Right forelimb (tissue), 1 donor: ENCODE data around the gene TSC22D1.
"Not testable (repeated sequence)": the region's sequence is repeated elsewhere in the genome, so short reads cannot be mapped to it uniquely, and the experiment has no call there.

Source experiments
- DNase-seq: peaks from one replicate; pipeline ENCODE4 v3.0.0-alpha.2; 2018

Gene TSC22D1

GRCh38 chr13:44498502-44498901 lies 77.6 kb downstream of the TSC22D1 start:
- no peak for DNase-seq

- no peak for DNase-seq
Observed at GRCh38 chr13:44497801-44498200, 78.3 kb downstream of the TSC22D1 start.

- DNase-seq = no peak
Observed at GRCh38 chr13:44493213-44493812, 82.8 kb downstream of the TSC22D1 start.

- no peak for DNase-seq
Observed at GRCh38 chr13:44489751-44490150, 86.4 kb downstream of the TSC22D1 start.

GRCh38 chr13:44487989-44488388 lies 88.1 kb downstream of the TSC22D1 start:
- DNase-seq = no peak

- DNase-seq = no peak
Observed at GRCh38 chr13:44484562-44485138, 91.5 kb downstream of the TSC22D1 start.

GRCh38 chr13:44474122-44474910 lies 101.8 kb downstream of the TSC22D1 start:
- DNase-seq = no peak

GRCh38 chr13:44471686-44472085 lies 104.4 kb downstream of the TSC22D1 start:
- DNase-seq = no peak

- DNase-seq = no peak
Observed at GRCh38 chr13:44470638-44471562, 105.2 kb downstream of the TSC22D1 start.

GRCh38 chr13:44468874-44469273 lies 107.3 kb downstream of the TSC22D1 start:
- no peak for DNase-seq

- no peak for DNase-seq
Observed at GRCh38 chr13:44465318-44465717, 110.8 kb downstream of the TSC22D1 start.

- no peak for DNase-seq
Observed at GRCh38 chr13:44464471-44464870, 111.7 kb downstream of the TSC22D1 start.

GRCh38 chr13:44463759-44464158 lies 112.4 kb downstream of the TSC22D1 start:
- no peak for DNase-seq

- no peak for DNase-seq
Observed at GRCh38 chr13:44459674-44460073, 116.5 kb downstream of the TSC22D1 start.

- DNase-seq = no peak
Observed at GRCh38 chr13:44458313-44458975, 117.7 kb downstream of the TSC22D1 start.

- DNase-seq = not testable (repeated sequence)
Observed at GRCh38 chr13:44456212-44456611, 119.9 kb downstream of the TSC22D1 start.

- DNase-seq = no peak
Observed at GRCh38 chr13:44455769-44456168, 120.4 kb downstream of the TSC22D1 start.

- no peak for DNase-seq
Observed at GRCh38 chr13:44453881-44454280, 122.2 kb downstream of the TSC22D1 start.

GRCh38 chr13:44453069-44453468 lies 123.1 kb downstream of the TSC22D1 start:
- no peak for DNase-seq

GRCh38 chr13:44452418-44452817 lies 123.7 kb downstream of the TSC22D1 start:
- no peak for DNase-seq

GRCh38 chr13:44451651-44452050 lies 124.5 kb downstream of the TSC22D1 start:
- DNase-seq = no peak

GRCh38 chr13:44451126-44451525 lies 125.0 kb downstream of the TSC22D1 start:
- no peak for DNase-seq
